Stimulated activated naive CD8-positive, alpha-beta T cell treated with anti-CD3 and anti-CD28 coated beads, Interleukin-15, Interleukin-2, amounts not matched to agents 100 ng/mL and 50 ng/mL, for 24 hours (primary cell): ENCODE results near the gene ACAP1.
A peak's percentile ranks its signal among the peaks of the same experiment; 100 is the strongest.
"Not testable (repeated sequence)": the region's sequence is repeated elsewhere in the genome, so short reads cannot be mapped to it uniquely, and the experiment has no call there.

Experiments
- H3K27ac Mint-ChIP-seq: one replicate; pipeline ENCODE4 v1.8.0; 2021; ENCODE audit warnings: mild to moderate bottlenecking, mixed read lengths
- H3K27me3 Mint-ChIP-seq: one replicate; pipeline ENCODE4 v1.8.0; 2021; ENCODE audit warnings: mixed read lengths
- H3K36me3 Mint-ChIP-seq: one replicate; pipeline ENCODE4 v1.8.0; 2021; ENCODE audit warnings: low read depth, mixed read lengths
- H3K4me1 Mint-ChIP-seq: one replicate; pipeline ENCODE4 v1.8.0; 2021; ENCODE audit warnings: low read depth, mixed read lengths
- H3K4me3 Mint-ChIP-seq: one replicate; pipeline ENCODE4 v1.8.0; 2021; ENCODE audit warnings: mild to moderate bottlenecking, mixed read lengths
- H3K9me3 Mint-ChIP-seq: one replicate; pipeline ENCODE4 v1.8.0; 2021; ENCODE audit warnings: mixed read lengths

Gene ACAP1

DNA sequence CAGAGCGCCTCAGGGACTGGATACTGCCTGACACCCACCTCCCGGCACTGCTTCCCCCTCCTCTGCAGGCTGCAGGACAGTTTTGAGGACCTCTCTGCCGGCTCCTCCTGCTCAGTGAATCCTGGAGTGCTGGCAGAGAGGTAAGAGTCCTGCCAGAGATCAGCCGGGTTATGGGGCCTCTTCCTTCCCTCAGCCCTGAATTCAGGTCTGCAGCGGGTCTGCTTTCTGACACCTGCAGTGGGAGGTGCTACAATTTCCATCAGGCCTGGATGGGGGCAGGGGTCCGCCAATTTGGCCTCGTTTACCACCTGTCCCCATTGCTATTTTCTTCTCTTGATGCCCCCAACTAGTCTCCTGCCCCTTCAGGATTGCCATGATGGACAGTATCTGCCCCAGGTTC, 4.2 kb upstream of the ACAP1 start:
- Mint-ChIP-seq H3K9me3 (no peaks in the 10 kb centered on the region), H3K36me3 (peaks cover 2% of the 10 kb centered on the region), H3K4me1 (peaks cover 57% of the 10 kb centered on the region), H3K27me3 (no peaks in the 10 kb centered on the region), H3K27ac (peak overlapping the region; percentile 73), H3K4me3 (no peak overlapping the region)

DNA sequence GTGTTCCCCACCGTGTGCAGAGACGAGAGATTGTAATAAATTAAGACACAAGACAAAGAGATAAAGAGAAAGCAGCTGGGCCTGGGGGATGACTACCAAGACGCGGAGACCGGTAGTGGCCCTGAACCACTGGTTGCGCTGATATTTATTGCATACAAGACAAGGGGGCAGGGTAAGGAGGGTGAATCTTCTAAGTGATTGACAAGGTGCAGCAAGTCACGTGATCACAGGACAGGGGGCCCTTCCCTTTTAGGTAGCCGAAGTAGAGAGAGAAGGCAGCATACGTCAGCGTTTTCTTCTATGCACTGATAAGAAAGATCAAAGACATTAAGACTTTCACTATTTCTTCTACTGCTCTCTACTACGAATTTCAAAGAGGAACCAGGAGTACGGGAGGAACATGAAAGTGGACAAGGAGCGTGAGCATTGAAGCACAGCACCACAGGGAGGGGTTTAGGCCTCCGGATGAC, 3.7 kb upstream of the ACAP1 start:
- peak overlapping the region; percentile 35 for H3K4me3 Mint-ChIP-seq
- peaks cover 59% of the 10 kb centered on the region for H3K4me1 Mint-ChIP-seq
- not testable (repeated sequence) for H3K36me3 Mint-ChIP-seq, H3K9me3 Mint-ChIP-seq, H3K27me3 Mint-ChIP-seq
- peak overlapping the region; percentile 73 for H3K27ac Mint-ChIP-seq

DNA sequence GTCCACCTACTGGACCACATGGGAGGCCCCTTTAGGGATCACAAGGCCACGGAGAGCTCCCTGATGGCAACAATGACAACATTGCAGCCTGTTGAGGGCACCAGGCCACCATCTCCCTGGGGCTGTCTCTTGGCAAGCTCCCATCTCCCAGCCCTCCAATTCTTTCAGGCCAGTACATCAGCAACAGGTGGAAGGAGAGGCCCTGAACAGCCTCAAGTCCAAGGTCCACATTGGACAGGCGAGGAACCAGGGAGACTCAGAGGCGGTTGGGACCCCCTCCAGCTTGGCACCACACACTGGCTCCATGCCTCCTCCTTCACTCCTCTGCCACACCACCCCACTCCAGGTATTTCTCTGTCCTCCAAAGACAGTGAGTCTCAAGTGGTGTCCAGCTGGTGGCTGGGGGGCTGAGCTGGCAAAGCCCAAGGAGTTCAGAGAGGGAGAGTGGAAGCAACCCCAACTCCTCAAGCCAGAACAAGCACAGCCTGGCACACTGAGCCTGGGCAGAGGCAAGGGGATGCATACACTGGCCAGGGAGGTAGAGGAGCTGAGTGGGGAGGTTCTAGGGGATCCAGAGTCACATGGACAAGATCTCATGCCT, 1.3 kb upstream of the ACAP1 start:
- H3K9me3 Mint-ChIP-seq = no peaks in the 10 kb centered on the region
- peak overlapping the region; percentile 94 for H3K27ac Mint-ChIP-seq
- H3K4me1 Mint-ChIP-seq = peaks cover 58% of the 10 kb centered on the region
- H3K4me3 Mint-ChIP-seq = peak overlapping the region; percentile 93
- no peaks in the 10 kb centered on the region for H3K27me3 Mint-ChIP-seq
- H3K36me3 Mint-ChIP-seq = peaks cover 18% of the 10 kb centered on the region

DNA sequence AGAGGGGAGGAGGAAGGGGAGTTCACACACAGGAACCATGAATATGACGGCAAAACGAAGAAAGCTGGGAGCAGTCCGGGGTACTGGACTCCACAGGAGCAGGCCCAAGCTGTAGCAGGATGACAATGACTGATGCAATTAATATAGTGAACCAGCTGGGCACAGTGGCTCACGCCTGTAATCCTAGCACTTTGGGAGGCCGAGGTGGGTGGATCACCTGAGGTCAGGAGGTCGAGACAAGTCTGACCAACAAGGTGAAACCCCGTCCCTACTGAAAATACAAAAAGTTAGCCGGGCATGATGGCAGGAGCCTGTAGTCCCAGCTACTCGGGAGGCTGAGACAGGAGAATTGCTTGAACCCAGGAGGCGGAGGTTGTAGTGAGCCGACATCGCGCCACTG, 564 bp upstream of the ACAP1 start:
- not testable (repeated sequence) for H3K27me3 Mint-ChIP-seq, H3K9me3 Mint-ChIP-seq
- H3K4me1 Mint-ChIP-seq = peaks cover 58% of the 10 kb centered on the region
- peaks cover 23% of the 10 kb centered on the region for H3K36me3 Mint-ChIP-seq
- peak overlapping the region; percentile 93 for H3K4me3 Mint-ChIP-seq
- peak overlapping the region; percentile 94 for H3K27ac Mint-ChIP-seq

DNA sequence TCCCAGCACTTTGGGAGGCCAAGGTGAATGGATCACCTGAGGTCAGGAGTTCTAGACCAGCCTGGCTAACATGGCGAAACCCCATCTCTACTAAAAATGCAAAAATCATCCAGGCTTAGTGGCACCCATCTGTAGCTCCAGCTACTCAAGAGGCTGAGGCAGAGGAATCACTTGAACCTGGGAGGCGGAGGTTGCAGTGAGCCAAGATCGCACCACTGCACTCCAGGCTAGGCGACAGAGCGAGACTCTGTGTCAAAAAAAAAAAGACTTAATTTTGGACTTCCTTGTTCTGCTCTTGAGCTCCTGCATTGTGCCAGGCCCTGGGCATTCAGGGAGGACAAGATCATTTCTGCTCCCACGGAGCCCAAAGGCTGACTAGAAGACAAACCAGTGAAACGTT, 1.3 kb downstream of the ACAP1 start:
- Mint-ChIP-seq H3K27ac (peak overlapping the region; percentile 88), H3K36me3 (peaks cover 35% of the 10 kb centered on the region), H3K4me1 (peaks cover 50% of the 10 kb centered on the region), H3K4me3 (peak overlapping the region; percentile 93)
- not testable (repeated sequence) for H3K27me3 Mint-ChIP-seq, H3K9me3 Mint-ChIP-seq

DNA sequence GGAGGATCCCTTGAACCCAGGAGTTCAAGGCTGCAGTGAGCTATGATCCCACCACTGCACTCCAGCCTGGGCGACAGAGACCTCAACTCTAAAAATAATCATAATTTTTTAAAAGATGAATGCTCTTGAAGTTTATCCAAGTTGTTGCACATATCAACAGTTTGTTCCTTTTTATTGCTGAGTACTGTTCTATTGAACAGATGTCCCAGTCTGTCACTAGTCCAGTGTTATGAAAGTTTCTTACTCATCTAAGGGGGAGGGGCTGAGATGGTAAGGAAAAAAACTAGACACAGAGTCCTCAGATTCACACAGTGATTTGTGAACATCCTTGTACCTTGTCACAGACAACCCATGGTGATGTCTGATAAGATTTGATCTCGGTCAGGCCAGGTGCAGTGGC, 3.9 kb downstream of the ACAP1 start:
- Mint-ChIP-seq H3K27ac (peak overlapping the region; percentile 8), H3K9me3 (no peaks in the 10 kb centered on the region), H3K36me3 (peaks cover 40% of the 10 kb centered on the region), H3K4me3 (no peak overlapping the region), H3K4me1 (peaks cover 42% of the 10 kb centered on the region), H3K27me3 (no peaks in the 10 kb centered on the region)

DNA sequence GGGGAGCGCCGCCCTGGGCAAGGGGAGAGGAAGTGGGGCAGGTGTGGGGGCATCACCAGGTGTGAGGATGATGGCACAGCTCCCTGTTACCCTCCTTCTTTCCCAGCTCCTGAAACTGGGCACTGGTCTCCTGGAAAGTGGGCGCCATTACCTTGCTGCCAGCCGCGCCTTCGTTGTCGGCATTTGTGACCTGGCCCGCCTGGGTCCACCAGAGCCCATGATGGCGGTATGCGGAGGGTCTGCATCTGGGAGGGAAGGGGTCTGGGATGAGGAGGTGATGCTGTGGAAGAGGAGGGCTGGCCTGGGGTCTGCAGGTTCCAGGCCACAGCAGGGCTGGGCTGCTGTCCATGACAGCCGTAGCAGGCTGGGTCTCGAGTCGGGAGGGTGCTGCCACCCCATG, 5.5 kb downstream of the ACAP1 start:
- Mint-ChIP-seq H3K27ac (no peak overlapping the region), H3K27me3 (no peaks in the 10 kb centered on the region), H3K4me3 (no peak overlapping the region), H3K9me3 (no peaks in the 10 kb centered on the region), H3K4me1 (peaks cover 31% of the 10 kb centered on the region), H3K36me3 (peaks cover 49% of the 10 kb centered on the region)

DNA sequence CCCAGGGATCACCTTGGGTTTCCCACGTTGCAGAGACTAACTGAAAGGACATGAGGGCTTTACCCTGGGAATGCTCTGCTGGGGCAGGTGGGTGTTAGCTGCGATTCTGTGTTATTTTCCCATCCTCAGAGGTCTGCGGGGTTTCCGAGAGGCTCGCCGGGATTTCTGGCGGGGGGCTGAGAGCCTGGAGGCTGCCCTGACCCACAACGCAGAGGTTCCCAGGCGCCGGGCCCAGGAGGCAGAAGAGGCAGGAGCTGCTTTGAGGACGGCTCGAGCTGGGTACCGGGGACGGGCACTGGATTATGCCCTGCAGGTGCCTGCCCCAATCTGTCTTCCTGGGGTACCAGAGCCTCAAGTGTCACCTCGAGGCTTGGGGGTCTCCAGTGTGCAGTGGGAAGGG, 6.9 kb downstream of the ACAP1 start:
- peaks cover 19% of the 10 kb centered on the region for H3K4me1 Mint-ChIP-seq
- no peak overlapping the region for H3K4me3 Mint-ChIP-seq
- peaks cover 45% of the 10 kb centered on the region for H3K36me3 Mint-ChIP-seq
- peak overlapping the region; percentile 17 for H3K27ac Mint-ChIP-seq
- H3K9me3 Mint-ChIP-seq = no peaks in the 10 kb centered on the region
- no peaks in the 10 kb centered on the region for H3K27me3 Mint-ChIP-seq

DNA sequence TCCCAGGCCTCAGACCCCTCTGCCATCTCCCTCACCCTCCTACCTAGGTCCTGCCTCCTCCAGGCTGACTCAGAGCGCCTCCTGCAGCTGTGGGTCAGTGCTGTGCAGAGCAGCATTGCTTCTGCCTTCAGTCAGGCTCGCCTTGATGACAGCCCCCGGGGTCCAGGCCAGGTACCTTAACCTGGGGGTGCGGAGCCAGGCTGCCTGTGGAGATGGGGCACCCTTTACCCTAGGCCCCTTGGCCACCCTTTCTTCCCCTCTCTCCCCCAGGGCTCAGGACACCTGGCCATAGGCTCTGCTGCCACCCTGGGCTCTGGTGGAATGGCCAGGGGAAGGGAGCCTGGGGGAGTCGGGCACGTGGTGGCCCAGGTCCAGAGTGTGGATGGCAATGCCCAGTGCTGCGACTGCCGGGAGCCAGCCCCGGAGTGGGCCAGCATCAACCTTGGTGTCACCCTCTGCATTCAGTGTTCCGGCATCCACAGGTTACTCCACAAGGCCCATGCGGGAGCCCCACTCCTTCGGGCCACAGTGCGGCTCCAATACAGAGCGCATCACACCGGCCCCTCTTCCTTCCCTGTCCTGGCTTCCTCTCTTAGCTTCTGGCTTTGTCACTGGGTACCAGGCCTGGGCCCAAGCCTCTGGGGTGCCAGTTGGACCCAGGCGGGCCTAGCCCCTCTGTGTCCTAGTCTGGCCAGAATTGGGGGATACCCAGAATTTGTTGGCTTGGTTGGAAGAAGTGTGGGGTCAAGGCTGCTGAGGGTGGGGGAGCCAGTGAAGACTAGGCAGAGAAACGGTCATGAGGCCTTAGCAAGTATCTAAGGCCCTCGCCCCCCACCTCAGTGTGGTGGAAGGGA, 10.7 kb downstream of the ACAP1 start:
- peaks cover 40% of the 10 kb centered on the region for H3K36me3 Mint-ChIP-seq
- no peak overlapping the region for H3K4me3 Mint-ChIP-seq

DNA sequence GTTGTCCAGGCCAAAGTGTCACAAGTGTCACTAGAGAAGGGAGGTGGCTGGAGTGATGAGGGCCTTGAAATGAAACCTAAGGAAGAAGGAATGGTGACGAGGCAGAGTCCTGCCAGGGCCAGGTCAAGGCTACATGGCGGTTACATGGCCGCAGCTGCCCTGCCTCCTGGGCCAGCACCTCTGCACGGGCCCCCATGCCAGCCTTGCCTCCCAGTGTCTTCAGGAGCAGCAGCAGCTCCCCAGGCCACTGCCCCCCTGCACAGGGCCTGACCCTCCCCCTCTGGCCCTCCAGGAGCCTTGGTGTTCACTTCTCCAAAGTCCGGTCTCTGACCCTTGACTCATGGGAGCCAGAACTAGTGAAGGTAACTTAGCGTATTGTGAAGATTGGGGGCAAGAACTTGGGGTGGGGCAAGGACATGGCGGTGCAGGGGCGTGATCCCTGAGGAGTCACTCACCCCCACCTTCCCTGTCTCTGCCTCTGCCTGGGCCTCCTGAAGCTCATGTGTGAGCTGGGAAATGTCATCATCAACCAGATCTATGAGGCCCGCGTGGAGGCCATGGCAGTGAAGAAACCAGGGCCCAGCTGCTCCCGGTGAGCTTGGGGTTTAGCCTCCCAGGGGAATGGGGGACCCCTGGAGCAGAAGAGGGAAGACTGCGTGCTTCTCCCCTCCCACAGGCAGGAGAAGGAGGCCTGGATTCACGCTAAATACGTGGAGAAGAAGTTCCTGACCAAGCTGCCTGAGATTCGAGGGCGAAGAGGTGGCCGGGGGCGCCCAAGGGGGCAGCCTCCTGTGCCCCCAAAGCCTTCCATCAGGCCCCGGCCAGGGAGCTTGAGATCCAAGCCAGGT, 11.5 kb downstream of the ACAP1 start:
- H3K4me3 Mint-ChIP-seq = no peak overlapping the region
- peak overlapping the region; percentile 31 for H3K27ac Mint-ChIP-seq
- H3K9me3 Mint-ChIP-seq = no peaks in the 10 kb centered on the region
- peaks cover 35% of the 10 kb centered on the region for H3K36me3 Mint-ChIP-seq
- H3K27me3 Mint-ChIP-seq = no peaks in the 10 kb centered on the region
- H3K4me1 Mint-ChIP-seq = peaks cover 27% of the 10 kb centered on the region

More for the DNA sequence above, 10.7 kb downstream of the ACAP1 start:
- Mint-ChIP-seq H3K4me1 (peaks cover 21% of the 10 kb centered on the region), H3K9me3 (no peaks in the 10 kb centered on the region), H3K27ac (no peak overlapping the region), H3K27me3 (no peaks in the 10 kb centered on the region)

DNA sequence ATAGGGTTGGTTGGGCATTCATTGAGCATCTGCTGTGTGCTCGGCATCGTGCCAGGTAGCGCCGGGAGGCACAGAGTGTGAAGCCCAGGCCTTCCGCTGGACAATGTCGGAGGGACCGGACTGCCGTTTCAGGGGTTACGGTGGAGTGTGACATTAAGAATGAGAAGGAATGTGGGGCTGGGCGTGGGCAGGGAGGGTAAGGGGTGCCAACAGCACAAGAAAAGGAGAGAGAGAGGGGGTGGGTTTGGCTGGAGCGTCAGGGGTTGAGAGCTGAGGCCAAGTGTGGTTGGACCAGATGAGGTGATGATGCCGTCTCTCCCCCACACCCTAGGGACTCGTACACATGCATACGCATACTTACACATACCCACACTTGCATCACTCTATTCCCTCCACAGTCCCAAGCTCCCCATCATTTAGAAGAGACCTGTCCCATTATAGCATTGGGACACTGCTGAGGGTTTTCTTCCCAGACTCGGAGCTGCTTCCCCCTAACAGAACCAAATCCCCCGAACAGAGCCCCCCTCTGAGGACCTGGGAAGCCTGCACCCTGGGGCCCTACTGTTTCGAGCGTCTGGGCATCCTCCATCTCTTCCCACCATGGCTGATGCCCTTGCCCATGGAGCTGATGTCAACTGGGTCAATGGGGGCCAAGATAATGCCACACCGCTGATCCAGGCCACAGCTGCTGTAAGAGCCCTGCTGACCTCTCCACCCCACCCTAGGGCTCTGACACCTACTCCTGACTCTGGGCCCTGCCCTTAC, 12.3 kb downstream of the ACAP1 start:
- Mint-ChIP-seq H3K4me3 (no peak overlapping the region), H3K9me3 (no peaks in the 10 kb centered on the region), H3K27ac (peak overlapping the region; percentile 42), H3K36me3 (peaks cover 35% of the 10 kb centered on the region), H3K27me3 (no peaks in the 10 kb centered on the region), H3K4me1 (peaks cover 28% of the 10 kb centered on the region)

DNA sequence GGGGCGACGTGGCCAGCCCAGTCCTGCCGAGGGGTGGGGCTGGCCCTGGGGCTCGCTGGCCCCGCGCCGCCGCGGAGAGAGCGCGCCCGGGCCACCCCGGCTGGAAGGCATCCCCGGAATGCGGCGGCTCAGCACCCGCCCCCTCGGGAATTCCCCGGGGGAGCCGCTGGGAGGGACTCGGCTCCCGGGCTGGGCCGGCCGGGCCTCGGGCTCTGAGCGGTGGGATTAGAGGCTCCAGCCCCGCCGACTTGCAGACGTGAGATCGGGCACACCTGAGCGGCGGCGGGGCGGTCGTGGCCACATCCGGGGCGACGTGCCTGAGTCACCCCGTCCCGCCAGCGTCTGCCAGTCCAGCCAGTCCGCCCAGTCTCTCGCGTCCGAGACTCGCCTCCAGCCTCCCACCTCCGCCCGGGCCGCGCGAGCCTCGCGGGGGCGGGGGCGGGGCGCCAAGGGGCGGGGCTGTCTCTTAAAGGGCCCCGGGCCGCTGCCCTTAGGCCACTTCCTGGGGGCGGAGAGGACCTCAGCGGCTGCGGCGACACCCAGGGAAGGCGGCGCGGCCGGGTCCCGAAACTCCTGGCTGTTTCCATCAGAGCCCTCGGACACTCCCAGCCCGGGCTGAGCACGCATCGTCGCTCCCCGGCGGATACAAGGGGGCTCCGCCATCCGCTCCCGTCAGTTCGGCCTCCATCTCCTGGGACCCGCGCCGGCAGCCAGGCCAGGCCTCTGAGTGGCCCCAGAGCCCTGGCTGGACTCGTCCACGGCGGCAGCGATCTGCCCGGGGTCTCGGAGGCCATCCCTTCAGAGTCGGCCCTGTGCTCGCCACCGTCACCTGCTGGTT, 15.6 kb downstream of the ACAP1 start, which contains the start of gene KCTD11:
TSS of gene KCTD11 (plus strand) at position 498 of the 838 bp plus-strand sequence.
- Mint-ChIP-seq H3K9me3 (no peaks in the 10 kb centered on the region), H3K4me1 (peaks cover 38% of the 10 kb centered on the region), H3K27me3 (no peaks in the 10 kb centered on the region), H3K4me3 (peak within 1 kb of the TSS; percentile 84), H3K27ac (peak within 1 kb of the TSS; percentile 74), H3K36me3 (peaks cover 21% of the 10 kb centered on the region)

DNA sequence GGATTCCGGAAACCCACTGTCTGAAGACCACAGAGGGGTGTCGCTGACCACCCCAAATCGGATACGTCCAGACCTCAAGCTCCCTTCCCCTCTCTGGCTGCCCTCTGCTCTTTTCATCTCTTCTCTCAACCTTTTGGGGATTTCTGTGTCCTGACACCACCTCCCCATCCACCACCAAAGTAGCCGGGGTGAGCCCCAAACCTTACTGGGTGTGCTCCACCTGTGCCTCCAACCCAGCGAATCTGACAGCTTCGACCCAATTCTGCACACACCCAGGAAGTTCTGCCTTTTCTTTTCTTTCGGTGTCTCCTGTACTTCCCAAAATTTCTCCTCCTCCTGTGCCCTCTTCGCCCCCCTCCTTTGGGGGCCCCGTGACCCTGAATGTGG, 16.2 kb downstream of the ACAP1 start:
- H3K4me1 Mint-ChIP-seq = peaks cover 38% of the 10 kb centered on the region
- H3K27me3 Mint-ChIP-seq = no peaks in the 10 kb centered on the region
- no peaks in the 10 kb centered on the region for H3K9me3 Mint-ChIP-seq
- peak overlapping the region; percentile 84 for H3K4me3 Mint-ChIP-seq
- peaks cover 17% of the 10 kb centered on the region for H3K36me3 Mint-ChIP-seq
- H3K27ac Mint-ChIP-seq = peak overlapping the region; percentile 74
